Fibroblast of lung (primary cell): ENCODE results near the gene CSGALNACT2.

Experiments
- CTCF ChIP-seq, 2 donors: IDR thresholded peaks in 1 of 2; conservative IDR thresholded peaks in 1 of 2; 1 replicate in 1 of 2; 2 replicates in 1 of 2; pipeline ENCODE4 v1.5.1; 2011 to 2012; ENCODE audit warnings: low read length in 2 of 2, control low read depth in 1 of 2, inconsistent platforms in 1 of 2, low read depth in 1 of 2, mild to moderate bottlenecking in 1 of 2
- EZH2 ChIP-seq: IDR thresholded peaks from 2 replicates; pipeline ENCODE4 v1.5.1; 2012; ENCODE audit warnings: low read length, control low read depth, mild to moderate bottlenecking; ENCODE audit errors: missing control alignments

- TF ChIP-seq CTCF (conservative IDR thresholded peaks at IDR 0.05 in 1 of 2, IDR thresholded peaks at IDR 0.05 in 1 of 2; ENCODE audit: low read depth in 1 of 2, low read length in 2 of 2) (no peak), EZH2 (no peak)
Measured at GRCh38 chr10:43116596-43116995, 21.6 kb upstream of the CSGALNACT2 start.
